ENCODE data around the gene TMEM238. TPM values are rescaled to one million over a fixed set of nuclear protein-coding genes. Genes with fewer than 3 reads are reported as not detected.

The TMEM238 gene
- total RNA-seq, 1 experiment from 2014 or later, result 7.4 TPM

DNA sequence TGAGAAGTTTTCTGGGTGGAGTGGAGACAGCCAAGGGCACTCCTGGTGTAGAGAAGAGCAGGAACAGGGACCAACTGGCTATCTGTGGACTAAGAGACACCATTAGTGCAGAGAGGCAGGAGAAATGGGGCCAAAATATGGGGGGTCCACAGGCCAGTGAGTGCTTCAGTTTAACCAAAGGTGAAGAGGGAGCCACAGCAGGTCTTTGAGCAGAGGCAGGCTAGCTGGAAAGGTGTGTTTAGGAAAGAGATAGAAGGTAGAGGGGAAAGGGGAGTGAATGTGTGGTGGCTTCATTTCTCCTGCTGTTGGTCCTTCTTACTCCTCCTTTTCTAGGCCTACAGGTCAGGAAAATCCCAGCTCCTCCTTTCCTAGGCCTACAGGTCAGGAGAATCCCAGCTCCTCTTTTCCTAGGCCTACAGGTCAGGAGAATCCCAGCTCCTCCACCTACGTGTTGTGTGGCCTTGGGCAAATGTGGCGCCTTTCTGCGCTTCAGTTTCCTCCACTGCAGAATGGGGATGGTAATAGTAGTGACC lies 1.5 kb downstream of the TMEM238 start:
- BruUV-seq (replicated peaks), result no TSS peak
- ChIA-PET POLR2A (no interaction called here), CTCF (no interaction called here)
- H3K36me3 ChIP-seq (ENCODE audit: control insufficient read depth, insufficient read depth, low read length), result peaks cover 9% of the 10 kb centered on the region
- intact Hi-C loops (cut with micrococcal nuclease; ENCODE audit: unreplicated experiment) (no loop called here), in situ Hi-C loops (cut with HindIII; ENCODE audit: low pct_unique_long_range_greater_than_20kb, low sequenced_read_pairs) (no loop called here)
- H3K4me1 ChIP-seq (ENCODE audit: control insufficient read depth, insufficient read depth, low read length), result peaks cover 19% of the 10 kb centered on the region
- TF ChIP-seq POLR2AphosphoS5 (IDR thresholded peaks at IDR 0.05; ENCODE audit: low read depth, low read length) (no peak), CTCF (IDR thresholded peaks at IDR 0.05) (no peak), TCF7L2 (IDR thresholded peaks at IDR 0.05; ENCODE audit: low read depth, low read length) (no peak), SIN3A (IDR thresholded peaks at IDR 0.05; ENCODE audit: borderline replicate concordance, insufficient read depth, low read depth, low read length) (no peak)
- TF ChIP-seq, protein P1, sequence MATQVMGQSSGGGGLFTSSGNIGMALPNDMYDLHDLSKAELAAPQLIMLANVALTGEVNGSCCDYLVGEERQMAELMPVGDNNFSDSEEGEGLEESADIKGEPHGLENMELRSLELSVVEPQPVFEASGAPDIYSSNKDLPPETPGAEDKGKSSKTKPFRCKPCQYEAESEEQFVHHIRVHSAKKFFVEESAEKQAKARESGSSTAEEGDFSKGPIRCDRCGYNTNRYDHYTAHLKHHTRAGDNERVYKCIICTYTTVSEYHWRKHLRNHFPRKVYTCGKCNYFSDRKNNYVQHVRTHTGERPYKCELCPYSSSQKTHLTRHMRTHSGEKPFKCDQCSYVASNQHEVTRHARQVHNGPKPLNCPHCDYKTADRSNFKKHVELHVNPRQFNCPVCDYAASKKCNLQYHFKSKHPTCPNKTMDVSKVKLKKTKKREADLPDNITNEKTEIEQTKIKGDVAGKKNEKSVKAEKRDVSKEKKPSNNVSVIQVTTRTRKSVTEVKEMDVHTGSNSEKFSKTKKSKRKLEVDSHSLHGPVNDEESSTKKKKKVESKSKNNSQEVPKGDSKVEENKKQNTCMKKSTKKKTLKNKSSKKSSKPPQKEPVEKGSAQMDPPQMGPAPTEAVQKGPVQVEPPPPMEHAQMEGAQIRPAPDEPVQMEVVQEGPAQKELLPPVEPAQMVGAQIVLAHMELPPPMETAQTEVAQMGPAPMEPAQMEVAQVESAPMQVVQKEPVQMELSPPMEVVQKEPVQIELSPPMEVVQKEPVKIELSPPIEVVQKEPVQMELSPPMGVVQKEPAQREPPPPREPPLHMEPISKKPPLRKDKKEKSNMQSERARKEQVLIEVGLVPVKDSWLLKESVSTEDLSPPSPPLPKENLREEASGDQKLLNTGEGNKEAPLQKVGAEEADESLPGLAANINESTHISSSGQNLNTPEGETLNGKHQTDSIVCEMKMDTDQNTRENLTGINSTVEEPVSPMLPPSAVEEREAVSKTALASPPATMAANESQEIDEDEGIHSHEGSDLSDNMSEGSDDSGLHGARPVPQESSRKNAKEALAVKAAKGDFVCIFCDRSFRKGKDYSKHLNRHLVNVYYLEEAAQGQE (IDR thresholded peaks at IDR 0.05; ENCODE audit: insufficient read depth in 1 of 2, low read depth in 2 of 2, low read length in 1 of 2), result no peak
- H3K27ac ChIP-seq (ENCODE audit: low read length), result peak overlapping the region; percentile 45; the same call in 1 of the 2 replicates
- no peaks in the 10 kb centered on the region for H3K27me3 ChIP-seq (ENCODE audit: control insufficient read depth, insufficient read depth, low read length)
- H3K4me3 ChIP-seq (ENCODE audit: low read depth in 2 of 2, low read length in 2 of 2), result peak overlapping the region in 1 of 2 experiments; percentile 55; a peak in 1 of 4 replicates
- DNase-seq (ENCODE audit: low read depth, low spot score), result no peak
- no peaks in the 10 kb centered on the region for H3K9me3 ChIP-seq (ENCODE audit: control insufficient read depth, insufficient read depth, low read depth, low read length)
- no peak for ATAC-seq

- in situ Hi-C loops (cut with HindIII; ENCODE audit: low pct_unique_long_range_greater_than_20kb, low sequenced_read_pairs) (no loop called here), intact Hi-C loops (cut with micrococcal nuclease; ENCODE audit: unreplicated experiment) (no loop called here)
- ATAC-seq, result no peak
- no TSS peak for BruUV-seq (replicated peaks)
- peaks cover 7% of the 10 kb centered on the region for H3K36me3 ChIP-seq (ENCODE audit: control insufficient read depth, insufficient read depth, low read length)
- H3K9me3 ChIP-seq (ENCODE audit: control insufficient read depth, insufficient read depth, low read depth, low read length), result no peaks in the 10 kb centered on the region
- no peak overlapping the region for H3K27ac ChIP-seq (ENCODE audit: low read length)
- peaks cover 16% of the 10 kb centered on the region for H3K4me1 ChIP-seq (ENCODE audit: control insufficient read depth, insufficient read depth, low read length)
- TF ChIP-seq SIN3A (IDR thresholded peaks at IDR 0.05; ENCODE audit: borderline replicate concordance, insufficient read depth, low read depth, low read length) (no peak), TCF7L2 (IDR thresholded peaks at IDR 0.05; ENCODE audit: low read depth, low read length) (no peak), CTCF (IDR thresholded peaks at IDR 0.05) (no peak), POLR2AphosphoS5 (IDR thresholded peaks at IDR 0.05; ENCODE audit: low read depth, low read length) (no peak)
- TF ChIP-seq, protein P1 (IDR thresholded peaks at IDR 0.05; ENCODE audit: insufficient read depth in 1 of 2, low read depth in 2 of 2, low read length in 1 of 2), result no peak
- CTCF ChIA-PET, result no interaction called here
- no peaks in the 10 kb centered on the region for H3K27me3 ChIP-seq (ENCODE audit: control insufficient read depth, insufficient read depth, low read length)
- POLR2A ChIA-PET, result no interaction called here
- no peak overlapping the region for H3K4me3 ChIP-seq (ENCODE audit: low read depth in 2 of 2, low read length in 2 of 2)
- DNase-seq (ENCODE audit: low read depth, low spot score), result no peak
Observed at GRCh38 chr19:55382013-55382412, 2.1 kb downstream of the TMEM238 start.
